OCI-LY7 (cell line): ENCODE results near the gene SYS1. TPM values are rescaled to one million over a fixed set of nuclear protein-coding genes. Genes with fewer than 3 reads are reported as not detected.
A peak's percentile ranks its signal among the peaks of the same experiment; 100 is the strongest.

Experiments
- BruUV-seq: library from RNA; stranded (reverse); fragments of 400-500 nt; replicated peaks from 2 replicates; lab custom pipeline; 2021; lab: Mats Ljungman, UMichigan
- CTCF ChIA-PET: fragments of 300-600 bp; sonication (Branson Sonifier 250); formaldehyde crosslinking; loops from one replicate; lab custom pipeline; 2022; ENCODE audit warnings: antibody characterized with exemption; ENCODE audit not compliant: unreplicated experiment; lab: Charles Lee
- POLR2A ChIA-PET: fragments of 300-600 bp; sonication (Branson Sonifier 250); formaldehyde crosslinking; loops from one replicate; lab custom pipeline; 2022; ENCODE audit warnings: antibody characterized with exemption; lab: Charles Lee
- DNase-seq: peaks from one replicate; pipeline ENCODE4 v3.0.0-alpha.2; 2015; ENCODE audit warnings: low spot score
- H2AFZ ChIP-seq: fragments of 200-600 bp; sonication (generic), shearing (Covaris generic); 2 replicates; pipeline ENCODE4 v1.6.1; 2014; ENCODE audit warnings: mild to moderate bottlenecking, antibody characterized with exemption, low read length, moderate library complexity
- H3K27ac ChIP-seq: fragments of 200-600 bp; sonication (generic); 2 replicates; pipeline ENCODE4 v1.5.1; 2014; ENCODE audit warnings: mixed run types, low read depth, mild to moderate bottlenecking, moderate library complexity, low read length, inconsistent platforms; ENCODE audit not compliant: poor library complexity, severe bottlenecking
- H3K36me3 ChIP-seq: fragments of 200-600 bp; sonication (generic); 2 replicates; pipeline ENCODE4 v1.6.1; 2014; ENCODE audit warnings: mild to moderate bottlenecking, antibody characterized with exemption, low read length, moderate library complexity, mixed read lengths; ENCODE audit not compliant: insufficient read depth
- H3K4me1 ChIP-seq: fragments of 200-600 bp; sonication (generic); 2 replicates; pipeline ENCODE4 v1.5.1; 2014; ENCODE audit warnings: mild to moderate bottlenecking, low read length; ENCODE audit not compliant: insufficient read depth, poor library complexity, severe bottlenecking
- H3K4me2 ChIP-seq: fragments of 200-600 bp; sonication (generic); 2 replicates; pipeline ENCODE4 v1.6.1; 2014; ENCODE audit warnings: mild to moderate bottlenecking, low read length
- H3K4me3 ChIP-seq: fragments of 200-600 bp; sonication (generic); 2 replicates; pipeline ENCODE4 v1.5.1; 2014; ENCODE audit warnings: mild to moderate bottlenecking, low read depth, low read length; ENCODE audit not compliant: poor library complexity, severe bottlenecking
- H3K79me2 ChIP-seq: fragments of 200-600 bp; sonication (generic); 2 replicates; pipeline ENCODE4 v1.6.1; 2016; ENCODE audit warnings: low read depth, mild to moderate bottlenecking, low read length, moderate library complexity, mixed read lengths; ENCODE audit not compliant: insufficient read depth
- H3K9me2 ChIP-seq: fragments of 200-600 bp; sonication (generic); 2 replicates; pipeline ENCODE4 v1.6.1; 2016; ENCODE audit warnings: mild to moderate bottlenecking, low read length, mixed read lengths; ENCODE audit not compliant: insufficient read depth
- H3K9me3 ChIP-seq: fragments of 200-600 bp; sonication (generic); 2 replicates; pipeline ENCODE4 v1.6.1; 2014; ENCODE audit warnings: mild to moderate bottlenecking, mixed run types, low read length, mixed read lengths
- H4K20me1 ChIP-seq: fragments of 200-600 bp; sonication (generic); 2 replicates; pipeline ENCODE4 v1.6.1; 2014; ENCODE audit warnings: mild to moderate bottlenecking, antibody characterized with exemption, low read length, moderate library complexity, mixed read lengths; ENCODE audit not compliant: insufficient read depth
- CTCF ChIP-seq: fragments of 200-600 bp; sonication (generic); conservative IDR thresholded peaks from 2 replicates; pipeline ENCODE4 v1.5.1; 2014; ENCODE audit warnings: mild to moderate bottlenecking, antibody characterized with exemption, low read length, moderate library complexity, mixed read lengths
- EZH2phosphoT487 ChIP-seq: fragments of 200-600 bp; sonication (generic); IDR thresholded peaks from 2 replicates; pipeline ENCODE4 v1.6.1; 2018; ENCODE audit warnings: low read depth, borderline replicate concordance, mild to moderate bottlenecking, mixed run types, antibody characterized with exemption, low read length, moderate library complexity, mixed read lengths
- intact Hi-C: fragments of 100-400 bp; cut with micrococcal nuclease; formaldehyde crosslinking; loops from one replicate; pipeline ENCODE4 v1.10.0; 2022; ENCODE audit not compliant: unreplicated experiment
- total RNA-seq, 2 experiments: library from RNA; depleted of rRNA in 1 of 2; stranded (reverse); fragments of >200 nt in 1 of 2; shearing (Covaris generic) in 1 of 2; gene quantifications; 2 replicates each; pipeline ENCODE4 v1.2.3, GENCODE V29; 2014 to 2022

Gene SYS1
- total RNA-seq, 2 experiments from 2014 or later, result 9.6 to 37.6 TPM

GRCh38 chr20:45339084-45339483 is 23.9 kb upstream of the SYS1 start:
- BruUV-seq, result no TSS peak
- DNase-seq, result no peak
- no peaks in the 10 kb centered on the region for H3K9me3 ChIP-seq
- no peaks in the 10 kb centered on the region for H3K9me2 ChIP-seq
- no peak overlapping the region for H3K4me3 ChIP-seq
- peak overlapping the region; percentile 27; the same call in 1 of the 2 replicates for H3K4me2 ChIP-seq
- no peak overlapping the region for H2AFZ ChIP-seq
- POLR2A ChIA-PET, result interaction anchor here (0.6 kb wide), 2 partner anchors 13 to 33 kb away, joined by 3 read pairs; no protein-coding TSS in a partner anchor
- H3K27ac ChIP-seq, result no peak overlapping the region
- H3K79me2 ChIP-seq, result no peaks in the 10 kb centered on the region
- H3K4me1 ChIP-seq, result peaks cover 26% of the 10 kb centered on the region
- intact Hi-C loops, result no loop called here
- CTCF ChIA-PET, result no interaction called here
- no peaks in the 10 kb centered on the region for H4K20me1 ChIP-seq
- TF ChIP-seq CTCF (no peak), EZH2phosphoT487 (no peak)
- H3K36me3 ChIP-seq, result no peaks in the 10 kb centered on the region

GRCh38 chr20:45339799-45340198 is 23.2 kb upstream of the SYS1 start:
- Histone ChIP-seq H3K79me2 (no peaks in the 10 kb centered on the region), H3K4me3 (no peak overlapping the region), H3K9me3 (no peaks in the 10 kb centered on the region), H4K20me1 (no peaks in the 10 kb centered on the region), H2AFZ (no peak overlapping the region), H3K9me2 (no peaks in the 10 kb centered on the region), H3K4me1 (peaks cover 29% of the 10 kb centered on the region), H3K27ac (no peak overlapping the region), H3K36me3 (no peaks in the 10 kb centered on the region), H3K4me2 (peak overlapping the region; percentile 27; the same call in 1 of the 2 replicates)
- DNase-seq, result peak; percentile 39
- no peak for TF ChIP-seq EZH2phosphoT487
- TF ChIP-seq CTCF, result no peak
- intact Hi-C loops, result no loop called here
- POLR2A ChIA-PET, result interaction anchor here (0.6 kb wide), 1 partner anchor 107 kb away, joined by 3 read pairs; no protein-coding TSS in a partner anchor
- BruUV-seq, result no TSS peak
- CTCF ChIA-PET, result no interaction called here

- CTCF ChIA-PET, result no interaction called here
- Histone ChIP-seq H3K9me2 (no peaks in the 10 kb centered on the region), H3K79me2 (no peaks in the 10 kb centered on the region), H3K4me1 (peaks cover 34% of the 10 kb centered on the region), H2AFZ (no peak overlapping the region), H3K9me3 (no peaks in the 10 kb centered on the region), H3K36me3 (no peaks in the 10 kb centered on the region), H3K4me2 (peak overlapping the region; percentile 27), H3K4me3 (no peak overlapping the region), H4K20me1 (no peaks in the 10 kb centered on the region), H3K27ac (no peak overlapping the region)
- intact Hi-C loops, result no loop called here
- no TSS peak for BruUV-seq
- TF ChIP-seq EZH2phosphoT487 (no peak), CTCF (no peak)
- POLR2A ChIA-PET, result interaction anchor here (0.6 kb wide), 1 partner anchor 107 kb away, joined by 3 read pairs; no protein-coding TSS in a partner anchor
- no peak for DNase-seq
Measured at GRCh38 chr20:45340236-45340847, 22.6 kb upstream of the SYS1 start.
